Chondrocyte (in vitro differentiated cells): ENCODE measurements around the gene LRRC8D. TPM values are rescaled to one million over a fixed set of nuclear protein-coding genes. Genes with fewer than 3 reads are reported as not detected.

Experiments used
- DNase-seq: peaks from one replicate; pipeline ENCODE4 v3.0.0; 2021; ENCODE audit warnings: mixed read lengths, low spot score
- H3K27ac Mint-ChIP-seq: one replicate; pipeline ENCODE4 v1.8.0; 2021; ENCODE audit warnings: mild to moderate bottlenecking, moderate library complexity, mixed read lengths; ENCODE audit not compliant: unreplicated experiment
- H3K27me3 Mint-ChIP-seq: 2 replicates; pipeline ENCODE4 v1.8.0; 2021; ENCODE audit warnings: low read depth, mixed read lengths
- H3K36me3 Mint-ChIP-seq: 2 replicates; pipeline ENCODE4 v1.8.0; 2021; ENCODE audit warnings: low read depth, mixed read lengths
- H3K4me1 Mint-ChIP-seq: 2 replicates; pipeline ENCODE4 v1.8.0; 2021; ENCODE audit warnings: low read depth, mild to moderate bottlenecking, mixed read lengths
- H3K4me3 Mint-ChIP-seq: one replicate; pipeline ENCODE4 v1.8.0; 2021; ENCODE audit warnings: mild to moderate bottlenecking, moderate library complexity, mixed read lengths; ENCODE audit not compliant: unreplicated experiment
- H3K9me3 Mint-ChIP-seq: 2 replicates; pipeline ENCODE4 v1.8.0; 2021; ENCODE audit warnings: low read depth, mixed read lengths
- CTCF ChIP-seq: fragments of 200-600 bp; sonication (generic); IDR thresholded peaks from 2 replicates; pipeline ENCODE4 v1.5.0; 2021; ENCODE audit warnings: antibody characterized with exemption, mild to moderate bottlenecking, moderate library complexity
- total RNA-seq: library from RNA; stranded (reverse); gene quantifications from 3 replicates; pipeline ENCODE4 v1.2.1, GENCODE V29; 2021

The LRRC8D gene
- total RNA-seq, 1 donor from 2014 or later, result 14.9 TPM

- Mint-ChIP-seq H3K27me3 (no peaks in the 10 kb centered on the region), H3K27ac (no peak overlapping the region), H3K9me3 (no peaks in the 10 kb centered on the region), H3K4me1 (peaks cover 13% of the 10 kb centered on the region), H3K36me3 (no peaks in the 10 kb centered on the region), H3K4me3 (no peak overlapping the region)
- no peak for TF ChIP-seq CTCF
- DNase-seq, result no peak
Measured at GRCh38 chr1:89972024-89972423, 151.2 kb downstream of the LRRC8D start.

- Mint-ChIP-seq H3K9me3 (no peaks in the 10 kb centered on the region), H3K4me1 (peaks cover 13% of the 10 kb centered on the region), H3K4me3 (no peak overlapping the region), H3K36me3 (no peaks in the 10 kb centered on the region), H3K27ac (no peak overlapping the region), H3K27me3 (no peaks in the 10 kb centered on the region)
- DNase-seq, result no peak
- no peak for TF ChIP-seq CTCF
Measured at GRCh38 chr1:89973471-89974127, 152.8 kb downstream of the LRRC8D start.

GRCh38 chr1:89974256-89974655, 153.4 kb downstream of the LRRC8D start:
- no peak for TF ChIP-seq CTCF
- Mint-ChIP-seq H3K27me3 (no peaks in the 10 kb centered on the region), H3K27ac (no peak overlapping the region), H3K4me3 (no peak overlapping the region), H3K9me3 (no peaks in the 10 kb centered on the region), H3K36me3 (no peaks in the 10 kb centered on the region), H3K4me1 (peaks cover 13% of the 10 kb centered on the region)
- no peak for DNase-seq

- H3K36me3 Mint-ChIP-seq, result no peaks in the 10 kb centered on the region
- H3K27ac Mint-ChIP-seq, result no peak overlapping the region
- no peak overlapping the region for H3K4me3 Mint-ChIP-seq
- H3K9me3 Mint-ChIP-seq, result no peaks in the 10 kb centered on the region
- H3K27me3 Mint-ChIP-seq, result no peaks in the 10 kb centered on the region
- no peak for DNase-seq
- TF ChIP-seq CTCF, result no peak
- H3K4me1 Mint-ChIP-seq, result peaks cover 13% of the 10 kb centered on the region
Measured at GRCh38 chr1:89974696-89975470, 154.1 kb downstream of the LRRC8D start.

- H3K4me3 Mint-ChIP-seq, result no peak overlapping the region
- H3K36me3 Mint-ChIP-seq, result no peaks in the 10 kb centered on the region
- no peaks in the 10 kb centered on the region for H3K9me3 Mint-ChIP-seq
- H3K4me1 Mint-ChIP-seq, result peaks cover 17% of the 10 kb centered on the region
- H3K27ac Mint-ChIP-seq, result no peak overlapping the region
- no peak for TF ChIP-seq CTCF
- no peaks in the 10 kb centered on the region for H3K27me3 Mint-ChIP-seq
- no peak for DNase-seq
Measured at GRCh38 chr1:89975540-89976125, 154.8 kb downstream of the LRRC8D start.
